UCSD-AML1 (cell line): Measurements from ENCODE around the gene GRIN2D.
A peak's percentile ranks its signal among the peaks of the same experiment; 100 is the strongest.

Experiments used
- DNase-seq: peaks from one replicate; lab custom pipeline; 2025; ENCODE audit not compliant: unreplicated experiment; lab: John Stamatoyannopoulos, UW

Gene GRIN2D

GRCh38 chr19:48397263-48398101, 4.0 kb downstream of the GRIN2D start:
- no peak for DNase-seq

- no peak for DNase-seq
These were observed 4.6 kb downstream of the GRIN2D start for GRCh38 chr19:48398102-48398374.

- DNase-seq: peak; percentile 94
These were observed 5.1 kb downstream of the GRIN2D start for GRCh38 chr19:48398375-48399235.

- peak; percentile 46 for DNase-seq
These were observed 6.7 kb downstream of the GRIN2D start for GRCh38 chr19:48400018-48400742.

- DNase-seq: no peak
These were observed 7.8 kb downstream of the GRIN2D start for GRCh38 chr19:48401287-48401686.

GRCh38 chr19:48403606-48404005, 10.1 kb downstream of the GRIN2D start:
- peak; percentile 40 for DNase-seq

- DNase-seq: no peak
These were observed 11.7 kb downstream of the GRIN2D start for GRCh38 chr19:48405010-48405659.

- no peak for DNase-seq
These were observed 12.4 kb downstream of the GRIN2D start for GRCh38 chr19:48405850-48406249.

- DNase-seq: no peak
These were observed 20.6 kb downstream of the GRIN2D start for GRCh38 chr19:48413879-48414587.

- peak; percentile 75 for DNase-seq
These were observed 21.9 kb downstream of the GRIN2D start for GRCh38 chr19:48415395-48415794.

GRCh38 chr19:48415806-48416221, 22.3 kb downstream of the GRIN2D start:
- DNase-seq: no peak

- DNase-seq: no peak
These were observed 24.0 kb downstream of the GRIN2D start for GRCh38 chr19:48417421-48417820.

GRCh38 chr19:48418317-48419064, 25.0 kb downstream of the GRIN2D start:
- peak; percentile 44 for DNase-seq

- peak; percentile 59 for DNase-seq
These were observed 25.9 kb downstream of the GRIN2D start for GRCh38 chr19:48419158-48419920.

GRCh38 chr19:48421548-48421947, 28.1 kb downstream of the GRIN2D start:
- no peak for DNase-seq

- DNase-seq: peak; percentile 62
These were observed 31.3 kb downstream of the GRIN2D start for GRCh38 chr19:48424694-48425219.

- no peak for DNase-seq
These were observed 35.2 kb downstream of the GRIN2D start for GRCh38 chr19:48428670-48429069.

GRCh38 chr19:48433337-48433736, 39.9 kb downstream of the GRIN2D start:
- peak; percentile 32 for DNase-seq

GRCh38 chr19:48436586-48436985, 43.1 kb downstream of the GRIN2D start:
- DNase-seq: no peak
